Thyroid gland (tissue), 4 donors: ENCODE measurements around the gene RARB.

Experiments used
- POLR2A ChIP-seq, 2 donors: fragments of 450-650 bp; IDR thresholded peaks; one replicate each; pipeline ENCODE4 v1.6.1; 2017; ENCODE audit warnings: antibody characterized with exemption in 2 of 2, mild to moderate bottlenecking in 2 of 2, moderate library complexity in 1 of 2
- TF ChIP-seq, protein P1 (sequence below), 6 experiments: fragments of 200-600 bp in 3 of 6; fragments of 450-650 bp in 3 of 6; sonication (generic) in 3 of 6; IDR thresholded peaks; one replicate each; pipeline ENCODE4 v1.5.1; 2016 to 2019; ENCODE audit warnings: antibody characterized with exemption in 6 of 6, mild to moderate bottlenecking in 2 of 6, inconsistent platforms in 1 of 6, moderate library complexity in 1 of 6

DNA sequence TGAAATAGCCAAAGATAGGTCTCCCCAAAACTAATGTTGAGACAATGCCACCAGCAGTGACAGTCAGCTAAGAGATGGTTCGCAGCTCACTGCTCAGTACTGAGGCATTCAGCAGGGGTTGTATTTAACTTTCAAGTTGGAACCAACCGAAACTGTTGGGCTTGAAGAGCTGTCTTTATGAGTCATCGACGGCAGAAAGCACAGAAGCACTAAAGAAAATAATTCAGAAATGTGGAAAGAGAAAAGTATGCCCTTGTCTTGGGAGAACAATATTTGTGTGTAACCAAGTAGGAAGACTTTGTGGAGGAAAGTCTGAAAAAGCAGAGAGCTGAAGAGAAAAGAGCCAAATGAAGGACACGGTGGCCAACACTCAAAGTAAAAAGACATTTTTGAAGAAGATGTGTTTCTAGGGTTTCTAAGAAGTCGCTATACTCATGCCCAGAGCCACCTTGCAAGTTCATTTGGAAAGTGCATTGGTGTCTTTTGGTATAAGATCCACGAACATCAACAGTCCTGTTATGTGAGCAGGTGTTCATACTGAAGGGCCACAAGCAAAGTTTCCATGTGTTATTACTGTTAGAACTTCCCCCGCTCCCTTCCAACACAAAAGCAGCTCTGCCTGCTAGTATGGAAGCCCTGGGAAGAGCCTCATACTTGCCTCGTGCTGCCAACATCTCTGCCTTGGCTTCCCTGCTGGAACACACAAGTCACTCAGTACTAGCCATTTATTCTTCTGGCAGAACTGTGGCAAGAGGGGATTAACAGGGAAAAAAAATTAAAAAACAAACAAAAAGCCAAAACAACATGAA is 4.1 kb upstream of the RARB start:
- TF ChIP-seq, protein P1, sequence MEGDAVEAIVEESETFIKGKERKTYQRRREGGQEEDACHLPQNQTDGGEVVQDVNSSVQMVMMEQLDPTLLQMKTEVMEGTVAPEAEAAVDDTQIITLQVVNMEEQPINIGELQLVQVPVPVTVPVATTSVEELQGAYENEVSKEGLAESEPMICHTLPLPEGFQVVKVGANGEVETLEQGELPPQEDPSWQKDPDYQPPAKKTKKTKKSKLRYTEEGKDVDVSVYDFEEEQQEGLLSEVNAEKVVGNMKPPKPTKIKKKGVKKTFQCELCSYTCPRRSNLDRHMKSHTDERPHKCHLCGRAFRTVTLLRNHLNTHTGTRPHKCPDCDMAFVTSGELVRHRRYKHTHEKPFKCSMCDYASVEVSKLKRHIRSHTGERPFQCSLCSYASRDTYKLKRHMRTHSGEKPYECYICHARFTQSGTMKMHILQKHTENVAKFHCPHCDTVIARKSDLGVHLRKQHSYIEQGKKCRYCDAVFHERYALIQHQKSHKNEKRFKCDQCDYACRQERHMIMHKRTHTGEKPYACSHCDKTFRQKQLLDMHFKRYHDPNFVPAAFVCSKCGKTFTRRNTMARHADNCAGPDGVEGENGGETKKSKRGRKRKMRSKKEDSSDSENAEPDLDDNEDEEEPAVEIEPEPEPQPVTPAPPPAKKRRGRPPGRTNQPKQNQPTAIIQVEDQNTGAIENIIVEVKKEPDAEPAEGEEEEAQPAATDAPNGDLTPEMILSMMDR (IDR thresholded peaks at IDR 0.05) = peak in 1 of 6 experiments; percentile 6
- TF ChIP-seq POLR2A (IDR thresholded peaks at IDR 0.05) = no peak
